Vagina (tissue), 2 donors: ENCODE data around the gene SUSD1. TPM values are rescaled to one million over a fixed set of nuclear protein-coding genes. Genes with fewer than 3 reads are reported as not detected.
A peak's percentile ranks its signal among the peaks of the same experiment; 100 is the strongest.

Source experiments
- DNase-seq, 2 donors: peaks; one replicate each; pipeline ENCODE4 v3.0.0-alpha.2; 2017; ENCODE audit errors: extremely low spot score in 2 of 2
- H3K27ac ChIP-seq: fragments of 200-600 bp; sonication (generic); one replicate; pipeline ENCODE4 v1.5.1; 2019
- H3K27me3 ChIP-seq: fragments of 200-600 bp; sonication (generic); one replicate; pipeline ENCODE4 v1.5.1; 2019
- H3K36me3 ChIP-seq, 2 donors: fragments of 200-600 bp; sonication (generic); one replicate each; pipeline ENCODE4 v1.5.1; 2017 to 2019
- H3K4me1 ChIP-seq: fragments of 200-600 bp; sonication (generic); one replicate; pipeline ENCODE4 v1.5.1; 2019
- H3K4me3 ChIP-seq, 2 donors: fragments of 200-600 bp; sonication (generic); 1 replicate in 1 of 2; 2 replicates in 1 of 2; pipeline ENCODE4 v1.5.1; 2016 to 2019
- H3K9me3 ChIP-seq: fragments of 200-600 bp; sonication (generic); one replicate; pipeline ENCODE4 v1.5.1; 2019
- POLR2A ChIP-seq, 2 donors: fragments of 450-650 bp; IDR thresholded peaks; one replicate each; pipeline ENCODE4 v1.6.1; 2017; ENCODE audit warnings: antibody characterized with exemption in 2 of 2, mild to moderate bottlenecking in 2 of 2, moderate library complexity in 2 of 2
- POLR2AphosphoS5 ChIP-seq, 2 donors: sonication (generic); formaldehyde crosslinking; IDR thresholded peaks; one replicate each; pipeline ENCODE4 v1.9.0; 2017; ENCODE audit warnings: antibody characterized with exemption in 2 of 2, mild to moderate bottlenecking in 2 of 2, low read depth in 1 of 2; ENCODE audit not compliant: insufficient read depth in 1 of 2
- intact Hi-C: fragments of 100-400 bp; cut with DNase I; formaldehyde crosslinking; loops from one replicate; pipeline ENCODE4 v1.15.1; 2023
- total RNA-seq: library from RNA; depleted of rRNA; stranded (reverse); fragments of >200 nt; gene quantifications from one replicate; pipeline ENCODE4 v1.2.3, GENCODE V29; 2016
- TF ChIP-seq, protein P1 (sequence below), 3 experiments: fragments of 450-650 bp in 2 of 3; fragments of 200-600 bp in 1 of 3; sonication (generic) in 1 of 3; IDR thresholded peaks; one replicate each; pipeline ENCODE4 v1.5.1; 2017 to 2019; ENCODE audit warnings: antibody characterized with exemption in 3 of 3, mild to moderate bottlenecking in 2 of 3, moderate library complexity in 2 of 3

The SUSD1 gene
- total RNA-seq, 1 donor from 2014 or later = 10.8 TPM

DNA sequence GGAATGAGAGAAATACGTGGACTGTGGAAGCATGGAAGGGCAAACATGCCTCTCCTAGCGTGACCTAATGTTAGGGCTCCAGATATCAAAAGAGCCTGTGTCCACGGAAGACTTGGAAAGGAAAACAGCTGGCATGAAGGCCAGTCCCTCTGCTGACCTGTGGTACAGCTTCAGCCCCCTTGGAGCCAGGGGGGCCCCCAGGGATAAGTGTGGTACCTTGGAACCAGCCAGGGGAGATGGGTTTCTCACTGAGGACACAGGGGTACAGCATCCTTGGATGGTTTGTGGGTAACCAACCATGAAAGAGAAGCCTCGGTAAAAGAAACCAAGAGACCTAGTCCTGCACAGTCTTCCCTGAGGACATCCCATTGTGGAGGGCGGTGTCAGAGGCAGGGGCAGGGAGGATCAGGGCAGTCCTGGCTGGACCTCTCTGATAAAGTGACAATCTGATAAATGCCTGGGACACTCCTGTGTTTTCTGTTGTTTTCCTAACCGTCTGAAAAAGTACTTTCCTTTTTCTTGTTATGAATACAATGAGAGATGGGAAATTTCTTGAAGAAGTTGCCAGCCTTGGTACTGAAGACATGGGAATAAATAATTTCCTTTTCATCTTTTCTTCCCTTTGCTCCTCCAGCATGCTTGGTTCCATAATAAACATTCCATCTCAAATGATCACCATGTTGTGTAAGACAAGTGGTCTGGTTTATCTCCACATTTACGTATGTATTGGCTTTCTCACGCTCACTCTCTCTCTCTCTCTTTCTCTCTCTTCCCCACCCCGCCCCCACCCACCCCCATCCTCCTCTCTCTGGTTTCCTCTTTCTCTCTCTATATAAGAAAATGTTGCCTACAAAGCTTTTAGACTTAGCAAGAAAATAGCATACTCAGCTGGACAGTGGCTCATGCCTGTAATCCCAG, 102.1 kb downstream of the SUSD1 start:
- Histone ChIP-seq H3K36me3 (no peaks in the 10 kb centered on the region), H3K27me3 (no peaks in the 10 kb centered on the region), H3K4me1 (peaks cover 17% of the 10 kb centered on the region), H3K9me3 (no peaks in the 10 kb centered on the region), H3K27ac (no peak overlapping the region), H3K4me3 (no peak overlapping the region)
- no peak for DNase-seq
- intact Hi-C loops = no loop called here
- TF ChIP-seq POLR2A (IDR thresholded peaks at IDR 0.05) (no peak), POLR2AphosphoS5 (IDR thresholded peaks at IDR 0.05; ENCODE audit: insufficient read depth in 1 of 2, low read depth in 1 of 2) (no peak)
- TF ChIP-seq, protein P1, sequence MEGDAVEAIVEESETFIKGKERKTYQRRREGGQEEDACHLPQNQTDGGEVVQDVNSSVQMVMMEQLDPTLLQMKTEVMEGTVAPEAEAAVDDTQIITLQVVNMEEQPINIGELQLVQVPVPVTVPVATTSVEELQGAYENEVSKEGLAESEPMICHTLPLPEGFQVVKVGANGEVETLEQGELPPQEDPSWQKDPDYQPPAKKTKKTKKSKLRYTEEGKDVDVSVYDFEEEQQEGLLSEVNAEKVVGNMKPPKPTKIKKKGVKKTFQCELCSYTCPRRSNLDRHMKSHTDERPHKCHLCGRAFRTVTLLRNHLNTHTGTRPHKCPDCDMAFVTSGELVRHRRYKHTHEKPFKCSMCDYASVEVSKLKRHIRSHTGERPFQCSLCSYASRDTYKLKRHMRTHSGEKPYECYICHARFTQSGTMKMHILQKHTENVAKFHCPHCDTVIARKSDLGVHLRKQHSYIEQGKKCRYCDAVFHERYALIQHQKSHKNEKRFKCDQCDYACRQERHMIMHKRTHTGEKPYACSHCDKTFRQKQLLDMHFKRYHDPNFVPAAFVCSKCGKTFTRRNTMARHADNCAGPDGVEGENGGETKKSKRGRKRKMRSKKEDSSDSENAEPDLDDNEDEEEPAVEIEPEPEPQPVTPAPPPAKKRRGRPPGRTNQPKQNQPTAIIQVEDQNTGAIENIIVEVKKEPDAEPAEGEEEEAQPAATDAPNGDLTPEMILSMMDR (IDR thresholded peaks at IDR 0.05) = no peak

DNA sequence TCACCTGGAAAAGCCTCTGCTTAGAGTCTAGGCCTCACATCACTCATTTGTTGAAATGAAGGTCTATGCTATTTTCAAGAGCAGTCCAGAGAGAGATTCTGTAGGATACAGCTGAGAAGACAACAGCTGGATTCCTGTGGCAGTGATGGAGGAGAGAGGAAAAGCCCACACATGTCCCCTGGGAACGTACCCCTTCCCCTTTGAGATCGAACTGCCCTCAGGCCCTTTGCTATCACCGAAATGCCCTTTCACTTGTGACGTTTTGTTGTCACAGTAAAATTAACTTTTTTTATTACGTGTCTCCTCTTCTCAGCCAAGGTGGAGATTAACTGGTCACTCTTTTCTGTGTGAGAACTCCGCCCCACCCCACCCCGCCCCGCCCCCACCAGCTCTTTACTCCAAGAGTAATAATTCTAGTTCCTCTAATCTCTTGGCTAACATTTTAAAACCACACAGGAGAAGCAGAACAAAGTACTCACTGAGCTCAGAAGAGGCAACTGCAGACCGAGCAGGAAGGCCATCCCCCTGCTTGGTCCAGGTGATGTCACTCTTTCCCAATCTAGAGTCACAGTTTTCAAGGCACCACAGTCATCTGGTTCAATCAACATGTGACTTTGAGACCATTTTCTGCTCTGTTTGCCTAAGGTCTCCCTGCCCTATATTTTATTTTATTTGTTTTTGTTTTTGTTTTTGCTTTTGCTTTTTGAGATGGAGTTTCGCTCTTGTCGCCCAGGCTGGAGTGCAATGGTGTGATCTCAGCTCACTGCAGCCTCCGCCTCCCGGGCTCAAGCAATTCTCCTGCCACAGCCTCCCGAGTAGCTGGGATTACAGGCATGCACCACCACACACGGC, 105.6 kb downstream of the SUSD1 start:
- Histone ChIP-seq H3K27me3 (no peaks in the 10 kb centered on the region), H3K36me3 (no peaks in the 10 kb centered on the region), H3K27ac (no peak overlapping the region), H3K4me3 (no peak overlapping the region), H3K9me3 (no peaks in the 10 kb centered on the region), H3K4me1 (peaks cover 22% of the 10 kb centered on the region)
- no peak for DNase-seq
- intact Hi-C loops = no loop called here
- TF ChIP-seq, protein P1 (IDR thresholded peaks at IDR 0.05) = no peak
- TF ChIP-seq POLR2AphosphoS5 (IDR thresholded peaks at IDR 0.05; ENCODE audit: insufficient read depth in 1 of 2, low read depth in 1 of 2) (no peak), POLR2A (IDR thresholded peaks at IDR 0.05) (no peak)

DNA sequence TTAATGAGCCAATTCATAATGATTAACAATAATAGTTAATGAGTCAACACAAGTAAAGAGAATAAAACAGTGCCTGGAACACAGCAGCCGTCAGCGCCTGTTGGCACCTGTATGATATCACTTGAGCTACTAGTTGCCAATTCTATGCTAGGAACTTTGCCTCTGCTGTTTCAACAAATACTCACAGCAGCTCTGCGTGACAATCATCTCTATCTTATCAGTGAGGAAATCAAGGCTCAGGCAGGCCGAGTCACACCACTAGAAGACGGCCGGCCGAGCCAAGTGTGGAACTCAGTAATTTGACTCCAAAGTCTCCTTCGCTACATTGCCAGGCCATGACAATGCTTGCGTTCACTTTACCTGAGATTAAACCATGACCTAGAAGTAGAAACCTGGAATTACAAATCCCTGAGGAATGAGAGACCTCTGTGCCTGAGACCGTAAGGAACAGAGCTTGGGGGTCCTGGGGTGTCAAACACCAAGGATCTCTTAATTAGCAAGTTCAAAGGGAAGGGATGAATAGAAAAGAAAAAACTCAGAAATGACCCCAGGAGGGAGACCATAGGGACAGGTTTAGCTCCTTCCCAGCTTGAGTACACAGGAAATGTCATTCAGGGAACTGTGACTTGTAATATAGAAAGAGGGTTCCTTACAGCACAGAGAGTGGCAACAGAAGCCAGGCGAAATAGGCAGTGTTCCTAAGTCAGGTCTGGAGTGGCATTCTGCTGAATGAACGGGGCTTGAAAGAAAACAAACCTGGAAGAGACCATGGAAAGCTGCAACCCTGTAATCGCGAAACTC, 109.1 kb downstream of the SUSD1 start:
- no peak for TF ChIP-seq POLR2A (IDR thresholded peaks at IDR 0.05)
- TF ChIP-seq, protein P1 (IDR thresholded peaks at IDR 0.05) = no peak
- peak in 1 of 2 donors; percentile 56 for TF ChIP-seq POLR2AphosphoS5 (IDR thresholded peaks at IDR 0.05; ENCODE audit: insufficient read depth in 1 of 2, low read depth in 1 of 2)
- DNase-seq = no peak
- H3K4me1 ChIP-seq = peaks cover 35% of the 10 kb centered on the region
- H3K27me3 ChIP-seq = no peaks in the 10 kb centered on the region
- intact Hi-C loops = no loop called here
- no peak overlapping the region for H3K27ac ChIP-seq
- no peaks in the 10 kb centered on the region for H3K9me3 ChIP-seq
- H3K4me3 ChIP-seq = no peak overlapping the region
- no peaks in the 10 kb centered on the region for H3K36me3 ChIP-seq

DNA sequence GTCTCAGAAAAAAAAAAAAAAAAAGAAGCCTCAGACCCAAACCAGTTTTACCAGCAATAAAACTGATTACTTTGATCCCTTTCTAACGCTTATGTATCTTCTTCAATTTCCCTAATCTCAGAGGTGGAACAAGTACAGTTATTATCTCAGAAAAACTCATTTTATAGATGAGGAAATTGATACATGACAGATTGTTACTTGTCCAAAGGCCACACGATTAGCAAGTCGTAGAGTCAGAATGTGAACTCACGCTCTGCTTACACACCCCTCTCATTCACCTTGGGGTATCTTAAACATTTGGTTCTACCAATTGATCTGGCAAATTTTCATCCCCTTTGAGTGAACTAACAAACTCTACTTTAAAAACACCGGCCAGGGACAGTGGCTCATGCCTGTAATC, 110.2 kb downstream of the SUSD1 start:
- intact Hi-C loops = no loop called here
- no peak for DNase-seq
- Histone ChIP-seq H3K9me3 (no peaks in the 10 kb centered on the region), H3K27me3 (no peaks in the 10 kb centered on the region), H3K4me1 (peaks cover 46% of the 10 kb centered on the region), H3K36me3 (no peaks in the 10 kb centered on the region), H3K27ac (no peak overlapping the region), H3K4me3 (no peak overlapping the region)
- TF ChIP-seq POLR2AphosphoS5 (IDR thresholded peaks at IDR 0.05; ENCODE audit: insufficient read depth in 1 of 2, low read depth in 1 of 2) (no peak), POLR2A (IDR thresholded peaks at IDR 0.05) (no peak)
- TF ChIP-seq, protein P1 (IDR thresholded peaks at IDR 0.05) = no peak
